Stimulated activated CD4-positive, alpha-beta T cell treated with anti-CD3 and anti-CD28 coated beads, TNF-alpha, amount 100 ng/mL, for 48 hours (primary cell): ENCODE measurements around the gene SMIM23.

Experiments
- DNase-seq, 3 donors: peaks; one replicate each; pipeline ENCODE4 v3.0.0-alpha.2; 2020; ENCODE audit warnings: low read depth in 3 of 3

The SMIM23 gene

DNA sequence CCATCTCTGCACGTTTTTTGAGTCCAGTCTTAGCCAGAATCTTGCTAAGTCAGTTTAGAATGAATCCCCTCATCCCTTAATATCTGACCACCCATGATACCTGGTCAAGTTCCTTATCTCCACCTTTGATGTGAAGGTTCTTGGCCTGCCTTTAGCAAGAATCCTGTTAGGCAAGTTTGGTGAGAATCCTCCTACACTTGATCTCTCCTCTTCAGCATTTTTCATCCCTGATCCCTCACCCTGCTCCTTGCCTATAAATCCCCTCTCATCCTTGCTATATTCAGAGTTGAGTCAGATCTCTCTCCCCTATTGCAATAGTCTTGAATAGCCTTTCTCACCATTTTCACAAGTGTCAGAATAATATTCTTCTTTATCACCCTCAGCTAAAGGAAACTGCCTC, 31.0 kb downstream of the SMIM23 start:
- DNase-seq, result no peak

DNA sequence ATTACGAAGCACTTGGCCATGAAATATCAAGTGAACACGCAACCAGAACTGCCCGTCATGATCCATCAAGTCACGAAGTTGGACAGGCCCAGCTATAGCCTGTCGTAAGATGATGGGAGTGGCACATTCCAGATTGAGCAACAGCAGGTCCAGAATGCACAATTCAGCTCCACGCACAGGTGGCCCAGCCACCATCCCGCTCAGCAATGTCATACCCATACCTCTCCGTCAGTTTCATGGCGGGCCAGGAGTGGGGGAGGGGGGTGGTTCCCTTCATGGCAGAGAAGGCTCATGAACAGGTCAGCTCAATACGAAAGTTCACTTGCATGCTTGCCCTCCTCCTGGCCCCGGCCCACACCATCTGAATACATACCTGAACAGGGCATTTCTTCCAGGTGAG, 34.9 kb downstream of the SMIM23 start:
- no peak for DNase-seq

DNA sequence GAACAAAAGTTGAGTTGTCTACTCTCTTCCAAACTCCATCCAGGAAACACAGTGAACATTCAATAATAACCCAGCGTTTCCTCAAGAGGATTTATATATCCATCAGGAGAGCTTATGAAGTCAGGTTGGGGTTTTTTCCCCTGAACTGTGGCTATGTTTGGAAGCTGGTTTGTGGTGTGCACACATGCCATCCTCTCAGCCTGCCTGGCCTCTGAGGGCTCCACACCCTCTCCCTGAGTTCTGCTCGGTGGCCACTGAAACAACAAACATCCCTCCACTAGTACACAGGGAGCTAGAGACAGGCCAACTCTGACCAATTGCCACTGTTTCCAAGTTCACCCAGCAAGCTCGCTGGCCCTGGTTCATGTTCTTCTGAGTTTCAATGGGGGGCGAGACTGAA, 35.7 kb downstream of the SMIM23 start:
- DNase-seq, result no peak

DNA sequence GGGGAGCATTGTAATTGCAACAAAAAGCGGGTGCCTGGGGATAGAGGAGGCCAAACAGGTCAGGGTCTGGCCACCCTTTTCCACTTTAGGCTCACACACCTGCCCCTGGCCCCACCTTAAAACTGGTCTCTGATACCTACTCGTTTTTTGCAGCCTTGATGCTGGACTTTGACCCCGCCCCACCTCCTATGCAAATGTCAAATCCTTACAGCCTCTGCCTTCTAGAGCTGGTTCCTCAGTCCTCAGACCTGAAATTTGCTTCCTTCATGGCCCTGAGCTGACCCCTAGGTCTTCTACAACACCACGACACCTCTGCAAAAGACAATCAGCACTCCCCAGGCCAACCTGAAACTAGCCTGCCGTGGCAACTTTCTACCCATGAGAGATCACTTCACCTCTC, 37.7 kb downstream of the SMIM23 start:
- DNase-seq, result no peak

DNA sequence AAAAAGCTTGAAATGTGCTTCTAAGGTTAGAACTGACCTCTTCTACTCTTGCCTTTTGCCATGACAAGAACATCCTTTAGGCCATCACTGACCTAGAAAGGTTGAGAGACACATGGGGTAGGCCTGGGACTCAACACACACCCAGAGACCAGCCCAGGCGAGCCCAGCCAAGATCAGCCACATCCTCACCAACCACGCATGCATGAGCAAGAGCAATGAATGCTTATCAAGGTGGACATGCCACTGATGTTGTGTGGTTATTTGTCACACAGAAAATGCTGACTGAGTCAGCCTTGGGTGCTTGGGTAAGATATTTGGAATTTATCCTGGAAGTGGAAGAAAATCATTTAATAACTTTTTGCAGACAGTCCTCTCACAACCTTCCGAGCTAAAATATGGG, 39.4 kb downstream of the SMIM23 start:
- no peak for DNase-seq

DNA sequence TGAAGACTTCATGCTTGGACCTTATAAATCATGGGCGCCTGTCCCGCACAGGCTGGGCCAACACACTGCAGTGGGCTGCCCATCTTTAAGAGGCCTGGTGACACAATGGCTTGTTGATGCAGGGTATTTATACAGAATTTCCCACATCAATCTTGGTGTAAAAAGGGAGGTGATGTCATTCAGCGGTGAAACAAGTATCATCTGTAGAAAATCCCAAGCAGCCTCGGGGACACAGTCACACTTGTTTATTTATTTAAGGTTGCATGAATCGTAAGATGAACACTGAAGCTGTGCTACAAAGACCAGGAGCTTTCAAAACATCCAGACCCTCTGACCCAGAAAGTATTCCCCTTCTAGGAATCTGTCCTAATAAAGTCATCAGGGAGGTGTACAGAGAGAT, 40.5 kb downstream of the SMIM23 start:
- no peak for DNase-seq

DNA sequence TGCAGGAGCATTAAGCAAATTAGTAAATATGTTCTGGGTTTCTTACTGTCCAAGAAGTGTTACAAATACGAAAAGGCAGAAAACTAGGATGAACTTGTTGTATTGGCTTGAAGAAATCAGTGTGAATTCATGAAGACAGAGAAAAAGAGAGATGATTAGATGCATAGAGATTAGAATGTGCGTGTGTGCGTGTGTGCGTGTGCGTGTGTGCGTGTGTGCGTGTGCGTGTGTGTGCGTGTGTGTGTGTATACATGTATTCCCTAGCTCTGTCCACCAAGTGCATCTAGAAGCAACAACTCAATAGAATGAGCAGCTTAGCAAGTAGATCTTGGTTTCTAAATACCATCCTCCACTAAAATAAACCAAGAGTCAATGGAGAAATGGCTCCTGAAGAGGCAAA, 41.5 kb downstream of the SMIM23 start:
- DNase-seq, result no peak

DNA sequence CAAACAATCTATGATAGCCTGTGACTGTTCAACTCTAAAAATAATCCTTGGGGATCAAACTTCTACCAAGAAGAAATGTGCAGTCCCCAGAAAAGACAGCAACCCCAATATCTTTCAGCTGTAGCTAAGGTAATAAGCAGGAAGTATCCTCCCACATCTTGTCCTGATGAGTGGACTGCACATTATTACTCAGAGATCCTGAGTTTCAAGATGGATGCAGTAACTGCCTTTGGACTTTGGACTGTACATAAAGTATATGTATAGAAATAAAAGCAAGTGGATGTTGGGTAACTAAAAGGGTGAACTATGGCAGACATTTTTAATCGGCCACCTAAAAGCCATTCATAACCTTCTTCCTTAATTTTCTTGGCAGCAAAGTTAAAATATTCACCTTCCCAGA, 45.1 kb downstream of the SMIM23 start:
- DNase-seq, result no peak

DNA sequence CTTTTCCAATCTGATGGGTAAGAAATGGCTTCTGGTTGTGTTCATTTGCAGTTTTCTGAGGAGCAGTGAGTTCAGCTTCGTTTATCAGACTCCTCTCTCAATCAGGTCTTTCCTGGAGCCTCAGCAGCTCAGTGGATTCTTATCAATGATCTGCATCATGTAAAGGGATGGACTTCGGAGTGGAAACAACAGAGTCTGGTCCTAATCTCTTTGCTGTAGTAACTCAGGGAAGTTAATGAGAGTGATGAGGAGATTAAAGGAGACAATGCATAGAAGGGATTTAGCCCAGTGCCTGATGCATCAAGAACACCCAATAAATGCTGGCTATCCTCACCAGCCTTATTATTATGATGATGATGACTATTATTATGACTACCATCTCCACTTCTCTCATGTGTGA, 47.2 kb downstream of the SMIM23 start:
- no peak for DNase-seq

DNA sequence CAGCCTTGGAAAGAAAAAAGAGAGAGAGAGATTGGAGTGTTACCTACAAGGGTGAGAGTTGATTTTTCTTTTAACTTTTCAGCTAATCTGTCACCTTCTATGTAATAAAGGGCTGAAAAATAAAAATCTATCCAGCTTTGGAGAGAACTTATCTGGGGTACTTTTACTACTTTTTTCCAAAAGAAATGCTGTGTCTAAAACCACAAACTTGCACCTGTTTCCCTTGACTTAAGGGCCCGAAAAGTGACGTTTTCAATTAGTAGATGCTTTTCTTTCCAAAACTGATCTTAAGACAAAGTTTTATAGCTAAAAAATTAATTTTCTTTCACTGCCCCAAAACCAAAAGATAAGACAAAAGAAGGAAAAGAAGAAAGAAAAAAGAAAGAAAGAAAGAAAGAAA, 48.8 kb downstream of the SMIM23 start:
- DNase-seq, result no peak

DNA sequence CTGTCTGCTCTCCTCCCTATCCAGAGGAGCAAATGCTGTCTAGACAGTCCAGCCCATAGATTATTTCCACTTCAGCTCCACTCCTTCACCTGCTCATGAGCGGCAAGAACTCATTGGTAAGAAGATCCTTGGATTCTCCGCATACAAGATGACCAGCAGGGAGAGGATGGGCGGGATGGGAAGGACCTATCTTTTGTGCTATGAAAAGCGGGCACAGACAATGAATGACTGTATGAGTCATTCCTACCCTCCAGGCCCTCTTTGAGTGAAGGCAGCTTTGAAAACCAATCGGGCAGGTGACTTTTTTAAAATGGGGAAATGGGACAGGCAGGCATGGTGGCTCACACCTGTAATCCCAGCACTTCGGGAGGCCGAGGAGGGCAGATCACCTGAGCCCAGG, 49.4 kb downstream of the SMIM23 start:
- DNase-seq, result no peak

DNA sequence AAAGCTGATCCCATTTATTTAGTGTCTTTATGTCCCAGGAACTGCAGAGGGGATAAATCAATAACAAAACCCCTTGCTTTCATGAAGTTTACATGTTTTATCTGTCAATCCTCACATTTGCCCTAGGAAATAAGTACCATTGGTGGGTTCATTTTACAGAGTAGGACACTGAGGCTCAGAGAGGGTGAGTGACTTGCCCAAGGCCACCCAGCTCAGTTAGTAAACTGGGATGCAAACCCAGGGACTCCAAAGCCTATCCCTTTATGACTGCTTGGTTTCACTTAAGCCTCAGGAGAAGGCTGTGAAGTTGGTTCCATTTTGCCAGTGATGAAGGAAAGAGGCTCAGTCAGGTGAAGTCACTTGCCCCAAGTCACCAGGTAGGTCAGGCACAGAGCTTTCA, 51.9 kb downstream of the SMIM23 start:
- DNase-seq, result no peak

DNA sequence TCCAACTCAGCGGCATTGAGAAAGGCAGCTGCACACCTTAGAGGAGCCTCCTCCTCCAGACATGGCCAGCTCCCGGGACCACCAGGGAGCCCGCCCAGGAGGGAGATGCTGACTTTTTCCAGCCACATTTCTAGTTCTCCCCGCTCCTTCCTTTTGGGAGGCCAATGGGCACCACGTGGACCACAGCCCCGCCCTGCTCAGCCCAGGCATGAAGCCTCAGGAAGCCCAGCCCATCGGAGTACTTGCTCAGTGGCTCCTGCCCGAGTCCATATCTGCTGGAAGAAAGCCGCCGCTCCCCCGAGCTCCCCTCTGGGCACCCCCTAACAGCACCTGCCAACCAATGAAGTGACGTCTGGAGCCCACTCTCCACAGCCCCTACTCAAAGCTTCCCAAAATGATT, 52.4 kb downstream of the SMIM23 start:
- DNase-seq, result no peak

DNA sequence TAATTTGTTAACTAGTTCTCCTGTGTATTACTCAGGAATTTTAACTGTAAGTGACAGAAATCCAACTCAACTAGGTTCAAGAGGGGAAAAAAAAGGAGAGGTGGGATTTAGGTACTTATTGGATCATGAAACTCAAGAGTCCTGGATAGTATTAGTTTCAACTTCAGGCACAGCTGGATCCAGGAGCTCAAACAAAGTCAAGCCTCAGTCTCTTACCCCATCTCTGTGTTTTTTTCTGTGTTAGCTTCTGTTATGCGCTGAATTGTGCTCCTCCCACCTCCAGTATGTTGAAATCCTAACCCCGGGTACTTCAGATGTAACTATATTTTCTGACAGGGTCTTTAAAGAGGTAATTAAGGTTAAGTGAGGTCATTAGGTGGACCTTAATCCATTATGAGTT, 53.5 kb downstream of the SMIM23 start:
- DNase-seq, result no peak

DNA sequence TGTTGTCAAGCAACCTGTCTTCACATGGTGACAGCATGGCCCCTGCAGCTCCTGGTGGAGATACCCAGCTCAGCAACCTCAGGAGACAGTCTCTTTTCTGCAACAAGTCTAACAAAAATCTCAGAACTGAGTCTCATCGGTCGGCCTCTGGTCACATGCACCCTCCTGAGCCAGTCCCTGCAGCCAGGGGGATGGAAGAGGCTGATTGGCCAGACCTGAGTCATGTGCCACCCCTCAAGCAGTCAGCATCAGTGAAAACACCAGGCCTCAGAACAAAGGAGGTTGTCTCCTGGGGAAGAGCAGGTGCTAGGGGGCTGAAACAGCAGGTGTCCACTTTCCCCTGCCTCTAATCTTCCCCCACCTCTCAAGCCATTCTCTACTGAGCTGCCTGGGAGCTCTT, 54.4 kb downstream of the SMIM23 start:
- DNase-seq, result no peak
